GM12873 (cell line): ENCODE measurements around the gene RNGTT.

Source experiments
- TF ChIP-seq, protein P1 (sequence below): IDR thresholded peaks from 2 replicates; pipeline ENCODE4 v1.5.1; 2012; ENCODE audit warnings: low read depth, mild to moderate bottlenecking, moderate library complexity, low read length, control low read depth; ENCODE audit not compliant: insufficient read depth; ENCODE audit errors: missing control alignments

RNGTT gene

DNA sequence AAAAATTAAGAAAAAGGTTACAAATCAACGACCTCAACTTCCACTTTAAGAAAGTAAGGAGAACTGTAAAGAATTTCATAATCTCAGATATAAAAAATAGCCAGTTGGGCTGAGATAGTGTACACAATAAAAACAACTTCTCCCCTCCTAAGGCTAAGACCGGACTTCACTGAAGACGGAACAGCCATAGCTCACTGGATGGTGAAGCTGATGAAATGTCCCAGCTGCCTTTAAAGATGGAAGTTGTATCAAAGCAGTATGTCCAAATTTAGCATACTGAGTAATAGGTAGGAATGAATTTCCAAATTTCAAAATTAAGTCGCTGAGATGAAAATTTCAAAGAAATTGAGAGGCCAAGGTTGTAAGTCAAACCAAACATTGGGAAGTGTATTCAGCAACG is 153.3 kb downstream of the RNGTT start:
- TF ChIP-seq, protein P1, sequence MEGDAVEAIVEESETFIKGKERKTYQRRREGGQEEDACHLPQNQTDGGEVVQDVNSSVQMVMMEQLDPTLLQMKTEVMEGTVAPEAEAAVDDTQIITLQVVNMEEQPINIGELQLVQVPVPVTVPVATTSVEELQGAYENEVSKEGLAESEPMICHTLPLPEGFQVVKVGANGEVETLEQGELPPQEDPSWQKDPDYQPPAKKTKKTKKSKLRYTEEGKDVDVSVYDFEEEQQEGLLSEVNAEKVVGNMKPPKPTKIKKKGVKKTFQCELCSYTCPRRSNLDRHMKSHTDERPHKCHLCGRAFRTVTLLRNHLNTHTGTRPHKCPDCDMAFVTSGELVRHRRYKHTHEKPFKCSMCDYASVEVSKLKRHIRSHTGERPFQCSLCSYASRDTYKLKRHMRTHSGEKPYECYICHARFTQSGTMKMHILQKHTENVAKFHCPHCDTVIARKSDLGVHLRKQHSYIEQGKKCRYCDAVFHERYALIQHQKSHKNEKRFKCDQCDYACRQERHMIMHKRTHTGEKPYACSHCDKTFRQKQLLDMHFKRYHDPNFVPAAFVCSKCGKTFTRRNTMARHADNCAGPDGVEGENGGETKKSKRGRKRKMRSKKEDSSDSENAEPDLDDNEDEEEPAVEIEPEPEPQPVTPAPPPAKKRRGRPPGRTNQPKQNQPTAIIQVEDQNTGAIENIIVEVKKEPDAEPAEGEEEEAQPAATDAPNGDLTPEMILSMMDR, result no peak

DNA sequence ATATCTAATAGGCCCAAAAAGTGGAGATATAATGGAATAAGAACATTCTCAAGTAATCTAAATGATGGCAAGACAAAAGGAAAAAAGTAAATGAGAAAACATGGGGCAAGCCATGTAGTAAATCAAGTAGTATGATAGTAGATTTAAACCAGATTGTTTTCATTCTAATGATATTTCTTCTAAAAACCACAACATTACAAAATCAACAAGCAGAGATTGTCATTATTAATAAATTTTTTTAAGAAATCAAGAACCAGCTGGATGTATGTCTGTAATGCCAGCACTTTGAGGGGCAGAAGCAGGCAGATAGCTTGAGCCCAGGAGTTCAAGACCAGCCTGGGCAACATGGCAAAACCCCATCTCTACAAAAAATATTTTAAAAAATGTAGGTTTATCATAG is 155.0 kb downstream of the RNGTT start:
- TF ChIP-seq, protein P1, result no peak

DNA sequence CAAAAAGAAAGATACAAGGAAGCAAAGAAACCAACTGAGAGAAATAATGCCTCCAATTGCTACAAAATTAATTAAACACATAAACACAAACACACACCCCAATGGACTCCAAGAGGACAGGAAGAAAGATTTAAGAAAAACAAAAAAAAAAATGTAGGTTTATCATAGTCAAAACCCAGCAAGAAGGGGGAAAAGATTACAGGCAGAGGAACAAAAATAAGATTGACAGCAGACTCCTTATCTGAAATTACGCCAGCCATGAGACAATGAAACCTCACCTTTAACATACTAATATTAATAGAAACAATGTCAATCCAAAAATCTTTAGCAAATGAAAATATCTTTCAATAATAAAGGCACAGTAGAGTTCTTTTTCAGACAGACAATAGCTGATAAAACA is 155.8 kb downstream of the RNGTT start:
- TF ChIP-seq, protein P1, result no peak

DNA sequence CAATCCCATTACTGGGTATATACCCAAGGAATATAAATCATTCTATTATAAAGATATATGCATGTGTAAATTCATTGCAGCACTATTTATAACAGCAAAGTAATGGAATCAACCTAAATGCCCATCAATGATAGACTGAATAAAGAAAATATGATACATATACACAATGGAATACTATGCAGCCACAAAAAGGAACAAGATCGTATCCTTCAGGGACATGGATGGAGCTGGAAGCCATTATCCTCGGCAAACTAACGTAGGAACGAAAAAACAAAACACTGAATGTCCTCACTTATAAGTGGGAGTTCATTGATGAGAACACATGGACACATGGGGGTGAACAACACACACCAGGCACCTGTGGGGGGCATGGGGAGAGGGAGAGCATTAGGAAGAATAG is 156.7 kb downstream of the RNGTT start:
- TF ChIP-seq, protein P1, result no peak

DNA sequence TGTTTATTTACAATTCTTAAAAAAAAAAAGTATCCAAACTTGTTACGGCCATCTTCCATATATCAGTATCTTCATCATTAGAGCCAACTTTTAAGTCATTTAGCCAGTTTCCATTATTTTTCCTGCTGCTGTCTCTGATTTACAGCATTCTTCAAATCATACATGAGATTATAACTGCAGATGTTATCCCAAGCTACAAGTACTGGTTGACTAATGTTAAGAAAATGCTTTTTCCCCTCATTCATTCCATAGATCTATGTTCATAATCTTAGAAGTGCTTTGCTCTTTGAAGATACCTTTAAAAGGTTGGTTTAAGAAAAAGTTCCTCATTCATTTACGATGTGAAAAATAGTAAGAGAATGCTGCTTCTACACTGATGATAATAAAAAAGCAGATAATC is 158.7 kb downstream of the RNGTT start:
- TF ChIP-seq, protein P1, result no peak

DNA sequence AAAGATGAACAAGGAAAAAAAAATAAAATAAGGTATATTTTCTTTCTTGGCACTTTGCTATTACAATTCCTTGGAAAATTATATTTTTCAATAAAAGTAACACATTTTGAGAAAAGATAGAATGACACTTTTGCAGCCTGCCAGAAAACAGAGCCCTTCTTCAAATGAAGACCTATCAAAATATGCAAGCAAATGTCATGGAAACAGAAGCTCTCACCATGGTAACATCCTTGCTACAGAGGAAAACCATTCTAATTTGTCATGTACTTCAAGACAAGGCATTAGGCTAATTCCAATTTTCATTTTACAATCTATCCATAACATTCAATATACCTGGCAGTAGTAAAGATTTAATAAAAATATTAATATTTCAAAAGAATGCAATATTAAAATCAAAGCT is 177.9 kb downstream of the RNGTT start:
- TF ChIP-seq, protein P1, result no peak

DNA sequence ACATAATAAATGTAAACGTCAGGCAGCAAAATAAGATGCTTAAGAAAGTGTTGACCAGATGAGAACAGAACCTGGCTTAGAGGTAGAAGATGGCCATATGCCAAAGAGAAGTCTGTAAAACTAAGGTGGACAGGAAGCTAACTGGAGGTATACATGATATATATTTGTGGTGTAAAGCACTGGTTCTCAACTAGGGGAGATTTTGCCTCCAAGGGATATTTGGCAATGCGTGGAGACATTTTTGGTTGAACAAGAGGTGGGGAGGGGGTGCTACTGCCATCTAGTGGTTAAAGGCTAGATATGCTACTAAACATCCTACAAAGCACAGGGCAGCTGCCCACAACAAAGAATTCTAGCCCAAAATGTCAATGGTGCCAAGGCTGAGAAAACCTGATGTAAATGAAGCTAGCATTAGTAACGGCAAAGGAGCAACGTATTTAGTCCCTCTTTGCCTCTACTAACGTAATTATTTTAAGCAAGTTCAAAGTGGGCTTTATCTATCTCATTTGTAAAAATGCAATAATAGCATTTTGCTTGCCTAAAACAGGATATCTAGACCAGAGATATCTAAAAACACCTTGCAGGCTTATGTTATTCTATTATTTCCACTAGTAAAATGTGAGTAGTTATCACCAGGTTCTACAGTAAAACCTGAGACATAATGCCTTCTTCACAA is 182.6 kb downstream of the RNGTT start:
- TF ChIP-seq, protein P1, result peak; percentile 89
